Liver (tissue), 9 donors: Measurements from ENCODE around the gene PCYT1B. TPM values are rescaled to one million over a fixed set of nuclear protein-coding genes. Genes with fewer than 3 reads are reported as not detected.
"Not testable (repeated sequence)": the region's sequence is repeated elsewhere in the genome, so short reads cannot be mapped to it uniquely, and the experiment has no call there.

Experiments
- DNase-seq: peaks from one replicate; pipeline ENCODE4 v3.0.0-alpha.2; 2017; ENCODE audit warnings: low spot score
- H3K27ac ChIP-seq, 2 donors: one replicate each; pipeline ENCODE4 v1.7.0; 2013; ENCODE audit warnings: inconsistent platforms in 2 of 2, low read length in 2 of 2, control low read depth in 1 of 2, low read depth in 1 of 2, mild to moderate bottlenecking in 1 of 2
- H3K27me3 ChIP-seq, 4 donors: one replicate each; pipeline versions ENCODE4 v1.6.1 to v1.7.0; 2013; ENCODE audit warnings: low read length in 3 of 4, inconsistent platforms in 1 of 4, mild to moderate bottlenecking in 1 of 4, moderate library complexity in 1 of 4; ENCODE audit not compliant: control insufficient read depth in 4 of 4, insufficient read depth in 4 of 4
- H3K36me3 ChIP-seq, 4 donors: one replicate each; pipeline versions ENCODE4 v1.6.1 to v1.7.0; 2013; ENCODE audit warnings: low read length in 3 of 4, mild to moderate bottlenecking in 3 of 4, low read depth in 1 of 4, moderate library complexity in 1 of 4; ENCODE audit not compliant: control insufficient read depth in 4 of 4, insufficient read depth in 3 of 4
- H3K4me1 ChIP-seq, 4 donors: one replicate each; pipeline versions ENCODE4 v1.6.1 to v1.7.0; 2013; ENCODE audit warnings: low read length in 3 of 4, mild to moderate bottlenecking in 3 of 4, moderate library complexity in 1 of 4; ENCODE audit not compliant: control insufficient read depth in 4 of 4, insufficient read depth in 4 of 4
- H3K4me3 ChIP-seq, 3 donors: one replicate each; pipeline versions ENCODE4 v1.6.1 to v1.7.0; 2013; ENCODE audit warnings: low read length in 3 of 3, control low read depth in 1 of 3, low read depth in 1 of 3, mild to moderate bottlenecking in 1 of 3
- H3K9ac ChIP-seq, 2 donors: one replicate each; pipeline ENCODE4 v1.7.0; 2013; ENCODE audit warnings: low read length in 2 of 2, mild to moderate bottlenecking in 2 of 2, moderate library complexity in 2 of 2, control low read depth in 1 of 2, low read depth in 1 of 2
- H3K9me3 ChIP-seq, 4 donors: one replicate each; pipeline versions ENCODE4 v1.6.1 to v1.7.0; 2013; ENCODE audit warnings: low read length in 3 of 4; ENCODE audit not compliant: control insufficient read depth in 4 of 4
- ATF3 ChIP-seq: IDR thresholded peaks from 2 replicates; pipeline ENCODE4 v1.6.1; 2016; ENCODE audit warnings: antibody characterized with exemption
- EGR1 ChIP-seq, 2 donors: IDR thresholded peaks; 2 replicates each; pipeline ENCODE4 v1.6.1; 2016 to 2018; ENCODE audit warnings: antibody characterized with exemption in 2 of 2, low read depth in 2 of 2
- FOXA1 ChIP-seq: IDR thresholded peaks from 2 replicates; pipeline ENCODE4 v1.6.1; 2016; ENCODE audit warnings: antibody characterized with exemption
- FOXA2 ChIP-seq: IDR thresholded peaks from 2 replicates; pipeline ENCODE4 v1.6.1; 2016; ENCODE audit warnings: antibody characterized with exemption
- GABPA ChIP-seq, 2 donors: IDR thresholded peaks in 1 of 2; conservative IDR thresholded peaks in 1 of 2; 2 replicates each; pipeline ENCODE4 v1.6.1; 2016; ENCODE audit warnings: antibody characterized with exemption in 2 of 2, mild to moderate bottlenecking in 1 of 2, moderate library complexity in 1 of 2
- JUND ChIP-seq, 2 donors: IDR thresholded peaks; 2 replicates each; pipeline ENCODE4 v1.6.1; 2016; ENCODE audit warnings: antibody characterized with exemption in 2 of 2
- MAX ChIP-seq: IDR thresholded peaks from 2 replicates; pipeline ENCODE4 v1.6.1; 2016; ENCODE audit warnings: antibody characterized with exemption
- NR2F2 ChIP-seq: IDR thresholded peaks from 2 replicates; pipeline ENCODE4 v1.6.1; 2016; ENCODE audit warnings: antibody characterized with exemption
- RAD21 ChIP-seq, 2 donors: IDR thresholded peaks; 2 replicates each; pipeline ENCODE4 v1.6.1; 2016; ENCODE audit warnings: antibody characterized with exemption in 2 of 2, mild to moderate bottlenecking in 2 of 2
- REST ChIP-seq: IDR thresholded peaks from 2 replicates; pipeline ENCODE4 v1.6.1; 2016; ENCODE audit warnings: antibody characterized with exemption, mild to moderate bottlenecking
- RXRA ChIP-seq, 2 donors: IDR thresholded peaks; 2 replicates each; pipeline ENCODE4 v1.6.1; 2017 to 2018; ENCODE audit warnings: antibody characterized with exemption in 2 of 2, mild to moderate bottlenecking in 1 of 2
- SP1 ChIP-seq: IDR thresholded peaks from 2 replicates; pipeline ENCODE4 v1.6.1; 2018; ENCODE audit warnings: antibody characterized with exemption, mild to moderate bottlenecking
- YY1 ChIP-seq: IDR thresholded peaks from 2 replicates; pipeline ENCODE4 v1.6.1; 2016; ENCODE audit warnings: antibody characterized with exemption, mild to moderate bottlenecking
- ZBTB33 ChIP-seq: IDR thresholded peaks from 2 replicates; pipeline ENCODE4 v1.6.1; 2016; ENCODE audit warnings: antibody characterized with exemption
- WGBS: extraction: QIAGEN DNeasy Blood & Tissue Kit; methylation state at CpG from one replicate; pipeline ENCODE4 v1.1.7; 2013; 5-methylcytosine and 5-hydroxymethylcytosine counted together
- polyA plus RNA-seq, 2 donors: library from polyadenylated mRNA; stranded (reverse) in 1 of 2; unstranded in 1 of 2; fragments of 200-250 nt in 1 of 2; fragments of >200 nt in 1 of 2; fragmentation: Nextera tagmentation in 1 of 2; extraction: Ambion mirVana in 1 of 2; gene quantifications; one replicate each; pipeline versions ENCODE4 v1.2.1 to v1.2.3, GENCODE V29; 2013 to 2015
- total RNA-seq, 2 donors: library from RNA; depleted of rRNA; stranded (reverse); fragments of >200 nt; gene quantifications; one replicate each; pipeline ENCODE4 v1.2.3, GENCODE V29; 2014
- donor health status: healthy.
- donor health status: healthy.
- donor health status: healthy.
- donor health status: healthy.
- donor health status: healthy.

The PCYT1B gene
- total and polyA plus RNA-seq, 4 donors = under 0.01 to 2.1 (median 0.06) TPM; not detected in 1

- no peak overlapping the region for H3K4me3 ChIP-seq
- H3K27me3 ChIP-seq = no peaks in the 10 kb centered on the region
- DNase-seq = no peak
- peaks cover 0 to 4% (median 0%) of the 10 kb centered on the region in 4 donors for H3K4me1 ChIP-seq
- no peak overlapping the region for H3K27ac ChIP-seq
- H3K9ac ChIP-seq = no peak overlapping the region
- no peaks in the 10 kb centered on the region for H3K36me3 ChIP-seq
- no peaks in the 10 kb centered on the region for H3K9me3 ChIP-seq
- whole genome bisulfite sequencing = 34% methylated on average over 4 of the region's 4 CpGs
- no peak for TF ChIP-seq FOXA2
- TF ChIP-seq ZBTB33 = no peak
- peak; percentile 28 to 49 for TF ChIP-seq RXRA (IDR thresholded peaks at IDR 0.05)
- TF ChIP-seq YY1 = no peak
Observed at GRCh38 chrX:24607616-24608015, 39.5 kb downstream of the PCYT1B start.

- not testable (repeated sequence) for H3K27me3 ChIP-seq, H3K9me3 ChIP-seq, DNase-seq, H3K9ac ChIP-seq, H3K4me3 ChIP-seq, H3K4me1 ChIP-seq, H3K36me3 ChIP-seq, H3K27ac ChIP-seq
- 94% methylated on average over 3 of the region's 3 CpGs for WGBS
Observed at GRCh38 chrX:24605941-24606340, 41.2 kb downstream of the PCYT1B start.

GRCh38 chrX:24603191-24603590 is 44.0 kb downstream of the PCYT1B start:
- Histone ChIP-seq H3K27ac (no peak overlapping the region), H3K9ac (no peak overlapping the region), H3K4me1 (peaks cover 0 to 4% (median 0%) of the 10 kb centered on the region in 4 donors), H3K9me3 (no peaks in the 10 kb centered on the region), H3K27me3 (no peaks in the 10 kb centered on the region), H3K4me3 (no peak overlapping the region), H3K36me3 (no peaks in the 10 kb centered on the region)
- 88% methylated on average over 1 of the region's 1 CpG for WGBS
- TF ChIP-seq ATF3 (no peak), FOXA2 (no peak), RAD21 (IDR thresholded peaks at IDR 0.05) (no peak), SP1 (no peak), MAX (no peak), FOXA1 (no peak), JUND (IDR thresholded peaks at IDR 0.05) (no peak), NR2F2 (no peak), GABPA (IDR thresholded peaks at IDR 0.05 in 1 of 2, conservative IDR thresholded peaks at IDR 0.05 in 1 of 2) (no peak), REST (no peak), EGR1 (IDR thresholded peaks at IDR 0.05; ENCODE audit: low read depth in 2 of 2) (no peak)
- DNase-seq = no peak
